ENCODE results near the gene DIAPH3.

DNA sequence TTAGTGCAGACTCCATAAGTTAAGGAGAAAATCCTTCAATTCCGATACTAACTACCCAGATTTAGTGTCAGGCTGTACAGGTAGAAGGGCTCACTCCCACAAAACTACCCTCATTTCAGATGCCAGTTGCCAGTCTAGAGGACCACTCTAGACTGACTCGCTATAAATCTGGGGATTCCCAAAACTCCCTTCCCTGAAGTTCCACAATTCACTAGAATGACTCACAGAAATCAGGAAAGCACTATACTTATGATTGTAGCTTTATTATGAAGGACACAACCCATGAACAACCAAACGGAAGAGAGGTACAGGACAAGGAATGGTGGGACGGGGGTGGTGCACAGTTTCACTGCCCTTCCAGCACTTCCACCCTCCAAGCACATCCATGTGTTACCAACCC is 321.2 kb downstream of the DIAPH3 start:
- TF ChIP-seq HDAC2 (IDR thresholded peaks at IDR 0.05), result no peak
- TF ChIP-seq CTCF (IDR thresholded peaks at IDR 0.05), result no peak
- no peak for TF ChIP-seq HOXB13 (CRISPR knock-in tag; IDR thresholded peaks at IDR 0.05; ENCODE audit: low read depth)
- no peak for TF ChIP-seq REST (IDR thresholded peaks at IDR 0.05)
